Measurements from ENCODE around the gene SLC9A9. TPM values are rescaled to one million over a fixed set of nuclear protein-coding genes. Genes with fewer than 3 reads are reported as not detected.

SLC9A9 gene
- total RNA-seq, 6 experiments from 2014 or later: 0.10 to 0.55 (median 0.33) TPM; not detected in 2

DNA sequence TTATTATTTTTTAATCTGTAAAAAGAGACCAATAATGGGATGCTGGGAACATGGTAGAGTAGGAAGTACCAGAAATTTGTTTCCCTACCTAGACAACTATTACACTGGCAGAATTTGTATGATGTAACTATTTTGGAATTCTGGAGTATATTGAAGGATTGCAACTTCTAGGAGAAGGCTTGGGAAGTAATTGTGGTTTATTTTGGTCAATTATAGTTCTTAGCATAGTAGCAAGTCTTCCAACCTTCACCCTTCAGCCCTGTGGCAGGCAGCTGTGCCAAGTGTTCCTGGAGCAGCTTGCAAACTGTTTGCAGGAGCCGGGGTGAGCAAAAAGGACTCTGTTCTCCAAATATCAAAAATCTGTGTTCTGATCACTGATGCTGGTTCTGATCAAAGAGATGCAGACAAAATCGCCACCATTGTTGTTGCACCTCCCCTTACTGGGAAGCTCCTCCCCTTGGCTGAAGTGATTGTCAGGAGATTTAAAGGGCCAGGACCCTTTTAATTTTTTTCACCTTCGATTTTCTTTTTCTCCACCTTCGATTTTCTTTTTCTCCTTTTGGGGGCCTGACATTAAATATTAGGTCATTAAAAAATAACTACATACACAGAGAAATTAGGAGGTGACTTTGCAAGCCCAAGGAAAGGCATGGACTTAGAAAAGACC lies 363.3 kb downstream of the SLC9A9 start:
- Mint-ChIP-seq H3K4me1 (ENCODE audit: low read depth) (no peaks in the 10 kb centered on the region), H3K9me3 (no peaks in the 10 kb centered on the region), H3K36me3 (ENCODE audit: low read depth) (no peaks in the 10 kb centered on the region), H3K27me3 (ENCODE audit: insufficient read depth) (no peaks in the 10 kb centered on the region; the same call in none of the 2 replicates), H3K4me3 (no peak overlapping the region), H3K27ac (no peak overlapping the region)
- TF ChIP-seq, protein P1, sequence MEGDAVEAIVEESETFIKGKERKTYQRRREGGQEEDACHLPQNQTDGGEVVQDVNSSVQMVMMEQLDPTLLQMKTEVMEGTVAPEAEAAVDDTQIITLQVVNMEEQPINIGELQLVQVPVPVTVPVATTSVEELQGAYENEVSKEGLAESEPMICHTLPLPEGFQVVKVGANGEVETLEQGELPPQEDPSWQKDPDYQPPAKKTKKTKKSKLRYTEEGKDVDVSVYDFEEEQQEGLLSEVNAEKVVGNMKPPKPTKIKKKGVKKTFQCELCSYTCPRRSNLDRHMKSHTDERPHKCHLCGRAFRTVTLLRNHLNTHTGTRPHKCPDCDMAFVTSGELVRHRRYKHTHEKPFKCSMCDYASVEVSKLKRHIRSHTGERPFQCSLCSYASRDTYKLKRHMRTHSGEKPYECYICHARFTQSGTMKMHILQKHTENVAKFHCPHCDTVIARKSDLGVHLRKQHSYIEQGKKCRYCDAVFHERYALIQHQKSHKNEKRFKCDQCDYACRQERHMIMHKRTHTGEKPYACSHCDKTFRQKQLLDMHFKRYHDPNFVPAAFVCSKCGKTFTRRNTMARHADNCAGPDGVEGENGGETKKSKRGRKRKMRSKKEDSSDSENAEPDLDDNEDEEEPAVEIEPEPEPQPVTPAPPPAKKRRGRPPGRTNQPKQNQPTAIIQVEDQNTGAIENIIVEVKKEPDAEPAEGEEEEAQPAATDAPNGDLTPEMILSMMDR (IDR thresholded peaks at IDR 0.05): no peak
- no peak for DNase-seq

DNA sequence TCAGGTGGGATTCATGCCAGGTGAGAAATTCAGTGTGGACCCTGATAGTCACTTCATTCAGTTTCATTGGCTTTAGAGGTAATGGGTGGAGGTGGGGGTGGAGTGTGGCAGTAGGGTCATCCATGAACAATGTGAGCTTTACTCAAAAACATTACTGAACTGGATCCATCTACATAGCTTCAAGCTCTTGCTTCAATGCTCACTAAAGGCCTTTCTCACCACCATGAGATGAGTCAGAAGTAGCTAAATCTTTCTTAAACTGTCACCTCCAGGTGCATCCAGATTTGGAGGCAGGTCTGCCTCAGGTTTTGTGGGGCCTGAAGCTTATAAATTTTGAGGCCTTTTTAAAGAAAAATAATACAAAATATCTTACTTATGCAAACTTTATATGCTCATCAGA lies 365.1 kb downstream of the SLC9A9 start:
- TF ChIP-seq, protein P1 (IDR thresholded peaks at IDR 0.05): no peak
- Mint-ChIP-seq H3K4me3 (no peak overlapping the region), H3K4me1 (ENCODE audit: low read depth) (no peaks in the 10 kb centered on the region), H3K27me3 (ENCODE audit: insufficient read depth) (no peaks in the 10 kb centered on the region; the same call in none of the 2 replicates), H3K36me3 (ENCODE audit: low read depth) (no peaks in the 10 kb centered on the region), H3K9me3 (no peaks in the 10 kb centered on the region), H3K27ac (no peak overlapping the region)
- DNase-seq: no peak

GRCh38 chr3:143482106-143483088 lies 365.9 kb downstream of the SLC9A9 start:
- DNase-seq: no peak
- Mint-ChIP-seq H3K9me3 (no peaks in the 10 kb centered on the region), H3K36me3 (ENCODE audit: low read depth) (no peaks in the 10 kb centered on the region), H3K27me3 (ENCODE audit: insufficient read depth) (no peaks in the 10 kb centered on the region; the same call in none of the 2 replicates), H3K4me3 (no peak overlapping the region), H3K27ac (no peak overlapping the region), H3K4me1 (ENCODE audit: low read depth) (no peaks in the 10 kb centered on the region)
- TF ChIP-seq, protein P1 (IDR thresholded peaks at IDR 0.05): no peak

GRCh38 chr3:143480344-143480743 lies 367.9 kb downstream of the SLC9A9 start:
- no peaks in the 10 kb centered on the region for H3K9me3 Mint-ChIP-seq
- H3K27ac Mint-ChIP-seq: no peak overlapping the region
- TF ChIP-seq, protein P1 (IDR thresholded peaks at IDR 0.05): no peak
- H3K27me3 Mint-ChIP-seq (ENCODE audit: insufficient read depth): no peaks in the 10 kb centered on the region; the same call in 1 of the 2 replicates
- H3K36me3 Mint-ChIP-seq (ENCODE audit: low read depth): no peaks in the 10 kb centered on the region
- DNase-seq: no peak
- H3K4me3 Mint-ChIP-seq: no peak overlapping the region
- H3K4me1 Mint-ChIP-seq (ENCODE audit: low read depth): no peaks in the 10 kb centered on the region

DNA sequence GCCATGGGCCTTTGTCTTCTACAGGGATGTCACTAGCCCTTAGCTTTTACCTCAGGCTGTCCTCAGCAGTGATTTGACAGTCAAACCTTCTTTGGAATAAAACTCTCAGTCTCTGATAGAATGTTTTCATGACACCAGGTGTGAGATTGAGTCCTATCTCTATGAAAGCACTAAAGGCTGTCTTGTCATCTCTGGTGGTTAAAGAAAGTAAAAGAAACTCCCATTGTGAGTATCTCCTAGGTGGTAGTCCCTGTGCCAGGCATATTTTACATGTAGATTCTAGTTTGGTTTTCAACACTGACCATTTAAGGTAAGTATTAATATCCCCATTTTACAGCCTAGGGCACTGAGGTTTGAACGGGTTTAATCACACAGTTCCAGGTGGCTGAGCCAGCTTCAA lies 368.5 kb downstream of the SLC9A9 start:
- no peaks in the 10 kb centered on the region; the same call in 1 of the 2 replicates for H3K27me3 Mint-ChIP-seq (ENCODE audit: insufficient read depth)
- DNase-seq: no peak
- H3K27ac Mint-ChIP-seq: no peak overlapping the region
- no peaks in the 10 kb centered on the region for H3K36me3 Mint-ChIP-seq (ENCODE audit: low read depth)
- no peak overlapping the region for H3K4me3 Mint-ChIP-seq
- TF ChIP-seq, protein P1 (IDR thresholded peaks at IDR 0.05): no peak
- no peaks in the 10 kb centered on the region for H3K4me1 Mint-ChIP-seq (ENCODE audit: low read depth)
- no peaks in the 10 kb centered on the region for H3K9me3 Mint-ChIP-seq
